ENCODE measurements around the gene OPRPN.

OPRPN gene

GRCh38 chr4:70364002-70364401 is 33.7 kb upstream of the OPRPN start:
- Histone ChIP-seq H3K27ac (ENCODE audit: extremely low read depth, low read depth, low read length) (no peak overlapping the region), H3K4me3 (ENCODE audit: low read depth, low read length) (no peak overlapping the region), H3K4me1 (ENCODE audit: control insufficient read depth, insufficient read depth, low read length) (no peaks in the 10 kb centered on the region), H3K9me3 (ENCODE audit: control insufficient read depth, insufficient read depth, low read depth, low read length) (no peaks in the 10 kb centered on the region), H3K36me3 (ENCODE audit: control insufficient read depth in 2 of 2, insufficient read depth in 1 of 2, low read length in 2 of 2) (no peaks in the 10 kb centered on the region)
- POLR2A ChIA-PET = no interaction called here
- TF ChIP-seq PRDM2 (tag by site-specific recombination; IDR thresholded peaks at IDR 0.05; ENCODE audit: borderline replicate concordance) = no peak
- TF ChIP-seq ZNF558 (tag by site-specific recombination; IDR thresholded peaks at IDR 0.05) = no peak
- no peak for TF ChIP-seq ZNF114 (tag by site-specific recombination; IDR thresholded peaks at IDR 0.05)
- no peak for TF ChIP-seq ZNF830 (tag by site-specific recombination; IDR thresholded peaks at IDR 0.05; ENCODE audit: low read depth)
- TF ChIP-seq ZNF513 (tag by site-specific recombination; IDR thresholded peaks at IDR 0.05) = no peak
- no peak for TF ChIP-seq ZNF426 (tag by site-specific recombination; IDR thresholded peaks at IDR 0.05)
- TF ChIP-seq ZNF214 (tag by site-specific recombination; IDR thresholded peaks at IDR 0.05; ENCODE audit: borderline replicate concordance) = no peak
- TF ChIP-seq ZNF37A (tag by site-specific recombination; IDR thresholded peaks at IDR 0.05) = no peak
- no peak for TF ChIP-seq ZNF580 (tag by site-specific recombination; IDR thresholded peaks at IDR 0.05)
- CTCF ChIA-PET = no interaction called here

- ChIA-PET POLR2A (no interaction called here), CTCF (interaction anchor here (1.2 kb wide), 1 partner anchor 1047 kb away, joined by 5 read pairs; no protein-coding TSS in a partner anchor)
- no peak for TF ChIP-seq PRDM6 (tag by site-specific recombination; IDR thresholded peaks at IDR 0.05)
- H3K36me3 ChIP-seq (ENCODE audit: control insufficient read depth in 2 of 2, insufficient read depth in 1 of 2, low read length in 2 of 2) = no peaks in the 10 kb centered on the region
- no peaks in the 10 kb centered on the region for H3K9me3 ChIP-seq (ENCODE audit: control insufficient read depth, insufficient read depth, low read depth, low read length)
- H3K27ac ChIP-seq (ENCODE audit: extremely low read depth, low read depth, low read length) = no peak overlapping the region
- H3K4me3 ChIP-seq (ENCODE audit: low read depth, low read length) = no peak overlapping the region
- no peaks in the 10 kb centered on the region for H3K4me1 ChIP-seq (ENCODE audit: control insufficient read depth, insufficient read depth, low read length)
Observed at GRCh38 chr4:70365479-70365878, 32.3 kb upstream of the OPRPN start.

- no peaks in the 10 kb centered on the region for H3K4me1 ChIP-seq (ENCODE audit: control insufficient read depth, insufficient read depth, low read length)
- TF ChIP-seq MEIS1 (CRISPR knock-in tag; IDR thresholded peaks at IDR 0.05; ENCODE audit: borderline replicate concordance) (no peak), ZNF274 (IDR thresholded peaks at IDR 0.05; ENCODE audit: low read length) (no peak), ZNF274 (tag by site-specific recombination; IDR thresholded peaks at IDR 0.05; ENCODE audit: borderline replicate concordance) (no peak), HIC1 (tag by site-specific recombination; IDR thresholded peaks at IDR 0.05) (no peak), ZNF2 (tag by site-specific recombination; IDR thresholded peaks at IDR 0.05) (no peak), ZNF19 (tag by site-specific recombination; IDR thresholded peaks at IDR 0.05; ENCODE audit: low read depth) (no peak)
- ChIA-PET POLR2A (no interaction called here), CTCF (interaction anchor here (0.6 to 0.7 kb wide), 2 partner anchors 81 to 144 kb away, joined by 3 read pairs; no protein-coding TSS in a partner anchor)
- H3K27ac ChIP-seq (ENCODE audit: extremely low read depth, low read depth, low read length) = no peak overlapping the region
- H3K36me3 ChIP-seq (ENCODE audit: control insufficient read depth in 2 of 2, insufficient read depth in 1 of 2, low read length in 2 of 2) = no peaks in the 10 kb centered on the region
- H3K4me3 ChIP-seq (ENCODE audit: low read depth, low read length) = no peak overlapping the region
- no peaks in the 10 kb centered on the region for H3K9me3 ChIP-seq (ENCODE audit: control insufficient read depth, insufficient read depth, low read depth, low read length)
Observed at GRCh38 chr4:70367813-70368212, 29.9 kb upstream of the OPRPN start.
